HG02943 (cell line): Measurements from ENCODE around the gene LILRB4.
"Not testable (repeated sequence)": the region's sequence is repeated elsewhere in the genome, so short reads cannot be mapped to it uniquely, and the experiment has no call there.

Source experiments
- ATAC-seq: cut with Tn5 transposase; IDR thresholded peaks from one replicate; pipeline ENCODE4 v1.9.1; 2021; ENCODE audit warnings: mild to moderate bottlenecking, low read depth, moderate library complexity; ENCODE audit not compliant: unreplicated experiment

Gene LILRB4

GRCh38 chr19:54662730-54663129, at the start of gene LILRB4:
Gene LILRB4 (plus strand): TSS chr19:54662985. CDS start chr19:54663034, 49 bp downstream.
- ATAC-seq = no peak

GRCh38 chr19:54614726-54615125, 48.1 kb upstream of the LILRB4 start:
- no peak for ATAC-seq

GRCh38 chr19:54616057-54616456, 46.7 kb upstream of the LILRB4 start:
- ATAC-seq = peak; percentile 34

- peak; percentile 81 for ATAC-seq
Measured at GRCh38 chr19:54616821-54617560, 45.8 kb upstream of the LILRB4 start.

GRCh38 chr19:54620464-54620863, 42.3 kb upstream of the LILRB4 start:
- ATAC-seq = no peak

GRCh38 chr19:54622431-54622830, 40.4 kb upstream of the LILRB4 start:
- no peak for ATAC-seq

- ATAC-seq = not testable (repeated sequence)
Measured at GRCh38 chr19:54624234-54624633, 38.6 kb upstream of the LILRB4 start.

- ATAC-seq = not testable (repeated sequence)
Measured at GRCh38 chr19:54624934-54625730, 37.7 kb upstream of the LILRB4 start.

GRCh38 chr19:54626757-54627156, 36.0 kb upstream of the LILRB4 start:
- ATAC-seq = no peak

GRCh38 chr19:54627912-54628311, 34.9 kb upstream of the LILRB4 start:
- not testable (repeated sequence) for ATAC-seq

- ATAC-seq = not testable (repeated sequence)
Measured at GRCh38 chr19:54630262-54630661, 32.5 kb upstream of the LILRB4 start, which contains the start of gene LILRB1. Gene LILRB1 (plus strand): TSS chr19:54630484. CDS start chr19:54631074, 590 bp downstream.

- no peak for ATAC-seq
Measured at GRCh38 chr19:54630782-54631181, 32.0 kb upstream of the LILRB4 start.

- not testable (repeated sequence) for ATAC-seq
Measured at GRCh38 chr19:54631489-54632337, 31.1 kb upstream of the LILRB4 start.

GRCh38 chr19:54632517-54632916, 30.3 kb upstream of the LILRB4 start:
- not testable (repeated sequence) for ATAC-seq

- ATAC-seq = no peak
Measured at GRCh38 chr19:54633401-54633800, 29.4 kb upstream of the LILRB4 start.

GRCh38 chr19:54636081-54636480, 26.7 kb upstream of the LILRB4 start:
- not testable (repeated sequence) for ATAC-seq

GRCh38 chr19:54638683-54639082, 24.1 kb upstream of the LILRB4 start:
- ATAC-seq = no peak

- not testable (repeated sequence) for ATAC-seq
Measured at GRCh38 chr19:54642953-54643352, 19.8 kb upstream of the LILRB4 start.

GRCh38 chr19:54643583-54643982, 19.2 kb upstream of the LILRB4 start:
- not testable (repeated sequence) for ATAC-seq

- no peak for ATAC-seq
Measured at GRCh38 chr19:54644056-54644455, 18.7 kb upstream of the LILRB4 start.
